ENCODE data around the gene MYO1C.

MYO1C gene

DNA sequence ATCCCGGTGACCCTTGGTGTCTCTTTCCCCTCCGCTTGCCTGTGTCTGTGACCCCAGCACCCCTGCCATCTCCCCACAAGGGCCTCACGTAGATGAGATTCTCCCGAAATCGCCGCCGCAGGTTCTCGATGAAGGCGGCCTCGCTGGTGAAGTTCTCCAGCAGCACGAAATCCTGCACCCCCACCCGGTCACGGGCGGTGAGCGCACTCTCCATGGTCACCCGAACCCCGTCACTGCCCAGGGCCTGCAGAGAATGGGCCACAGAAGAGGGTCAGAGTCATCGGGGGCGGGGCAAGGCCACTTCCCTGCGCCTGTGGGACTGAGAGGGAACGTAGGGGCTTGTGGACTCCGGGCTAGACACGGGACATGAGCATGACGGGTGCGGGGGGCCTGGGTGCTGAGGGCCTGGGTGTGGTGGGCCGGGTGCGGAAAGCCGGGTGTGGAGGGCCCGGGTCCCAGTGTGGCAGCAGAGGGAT is 8.4 kb downstream of the MYO1C start:
- no peak for DNase-seq

DNA sequence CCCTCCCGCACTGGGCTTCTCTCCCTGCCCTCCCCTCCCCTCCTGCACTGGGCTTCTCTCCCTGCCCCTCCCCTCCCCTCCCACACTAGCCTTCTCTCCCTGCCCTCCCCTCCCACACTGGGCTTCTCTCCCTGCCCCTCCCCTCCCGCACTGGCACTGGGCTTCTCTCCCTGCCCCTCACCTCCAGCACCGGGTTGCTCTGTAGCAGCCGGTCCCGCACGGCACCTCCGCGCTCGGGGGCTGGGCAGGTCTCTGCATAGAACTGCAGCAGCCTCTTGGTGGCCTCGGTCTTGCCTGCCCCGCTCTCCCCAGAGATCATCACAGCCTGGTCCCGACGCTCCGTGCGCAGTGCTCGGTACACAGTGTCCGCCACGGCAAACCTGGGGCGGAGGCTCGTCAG is 9.8 kb downstream of the MYO1C start:
- DNase-seq = no peak

DNA sequence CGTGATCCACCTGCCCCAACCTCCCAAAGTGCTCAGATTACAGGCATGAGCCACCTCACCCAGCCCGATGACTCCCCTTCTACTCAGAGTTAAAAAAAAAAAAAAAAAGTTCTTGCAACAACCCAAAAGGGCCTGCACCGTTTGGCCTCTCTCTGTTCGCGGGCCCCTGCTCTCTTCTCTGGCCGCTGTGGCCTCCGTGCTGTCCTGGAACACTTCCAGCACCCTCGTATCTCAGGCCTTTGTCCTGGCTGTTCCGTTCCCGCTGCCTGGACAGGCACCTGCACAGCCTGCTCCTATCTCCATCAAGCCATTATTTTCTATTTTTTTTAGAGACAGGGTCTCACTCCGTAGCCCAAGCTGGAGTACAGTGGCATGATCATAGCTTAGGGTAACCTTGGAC is 10.8 kb downstream of the MYO1C start:
- DNase-seq = no peak

DNA sequence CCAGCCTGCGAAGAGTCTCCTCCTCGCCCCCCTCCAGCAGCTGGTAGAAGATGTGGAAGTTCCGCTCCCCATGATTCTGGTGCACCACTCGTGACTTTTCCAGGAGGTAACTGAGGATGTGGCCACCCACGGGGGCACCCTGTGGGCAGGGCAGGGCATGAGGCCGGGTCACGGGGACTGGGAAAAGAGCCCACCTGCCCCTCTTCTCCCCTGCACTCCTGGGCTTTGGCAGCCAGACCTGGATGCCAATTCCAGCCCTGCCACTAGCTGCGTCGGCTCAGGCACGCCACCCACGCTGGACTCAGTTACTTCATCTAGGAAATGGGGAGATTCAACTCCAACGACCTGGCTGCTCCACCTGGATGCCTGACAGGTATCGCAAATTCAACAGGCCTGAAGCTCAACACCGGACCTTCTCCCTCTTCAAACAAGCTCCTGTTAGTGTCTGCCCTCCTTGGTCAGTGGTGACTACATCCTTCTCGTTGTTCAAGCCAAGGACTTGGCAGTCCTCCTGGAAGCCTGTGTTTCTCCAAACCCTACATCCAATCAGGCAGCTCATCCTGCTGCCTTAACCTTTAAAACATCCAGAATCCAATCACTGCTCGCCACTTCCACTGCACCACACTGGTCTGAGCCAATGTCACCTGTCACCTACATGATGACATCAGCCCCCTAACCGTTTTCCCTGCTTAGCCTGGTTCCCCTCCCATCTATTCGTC is 11.6 kb downstream of the MYO1C start:
- DNase-seq = no peak

DNA sequence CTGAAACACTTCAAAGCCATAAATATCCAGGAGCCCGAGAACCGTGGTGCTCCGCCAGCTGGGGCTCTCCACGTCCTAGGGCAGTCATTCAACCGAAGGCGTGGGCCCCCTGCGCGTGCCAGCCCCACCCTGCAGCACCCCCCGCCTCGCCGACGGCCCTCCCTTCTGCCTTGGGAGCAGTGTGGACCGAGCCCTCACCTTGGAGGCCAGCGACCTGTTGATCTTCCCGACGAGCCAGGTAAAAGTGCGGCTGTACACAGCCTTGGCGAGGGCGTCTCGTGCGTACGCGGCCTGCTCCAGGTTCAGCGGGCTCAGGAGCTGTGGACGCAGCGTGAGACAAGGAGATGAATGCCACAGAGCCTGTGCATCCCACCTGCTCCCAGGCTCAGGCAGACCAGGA is 14.1 kb downstream of the MYO1C start:
- no peak for DNase-seq

DNA sequence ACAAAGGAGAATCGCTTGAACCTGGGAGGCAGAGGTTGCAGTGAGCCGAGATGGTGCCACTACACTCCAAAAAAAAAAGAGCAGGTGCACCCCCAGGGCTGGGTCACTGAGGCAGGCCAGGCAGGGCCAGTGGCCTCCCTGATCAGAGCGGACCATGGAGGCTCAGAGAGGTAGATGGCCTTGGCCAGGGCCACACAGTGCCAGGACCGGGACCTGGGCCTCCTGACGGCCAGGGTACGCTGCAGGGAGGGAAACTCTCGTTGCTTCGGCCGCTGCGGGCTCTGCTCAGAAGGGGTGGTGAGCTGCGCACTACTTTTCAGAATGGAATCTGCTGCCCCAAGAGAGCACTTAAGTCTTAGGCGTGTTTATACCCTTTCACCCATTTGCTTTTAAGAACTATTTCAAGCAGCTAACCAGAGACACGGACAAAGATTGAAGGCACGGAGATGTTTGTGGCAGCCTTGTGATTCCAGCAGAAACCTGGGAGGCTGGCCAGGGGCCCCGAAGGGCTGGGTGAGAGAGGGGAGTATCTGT is 17.1 kb downstream of the MYO1C start:
- DNase-seq = no peak

DNA sequence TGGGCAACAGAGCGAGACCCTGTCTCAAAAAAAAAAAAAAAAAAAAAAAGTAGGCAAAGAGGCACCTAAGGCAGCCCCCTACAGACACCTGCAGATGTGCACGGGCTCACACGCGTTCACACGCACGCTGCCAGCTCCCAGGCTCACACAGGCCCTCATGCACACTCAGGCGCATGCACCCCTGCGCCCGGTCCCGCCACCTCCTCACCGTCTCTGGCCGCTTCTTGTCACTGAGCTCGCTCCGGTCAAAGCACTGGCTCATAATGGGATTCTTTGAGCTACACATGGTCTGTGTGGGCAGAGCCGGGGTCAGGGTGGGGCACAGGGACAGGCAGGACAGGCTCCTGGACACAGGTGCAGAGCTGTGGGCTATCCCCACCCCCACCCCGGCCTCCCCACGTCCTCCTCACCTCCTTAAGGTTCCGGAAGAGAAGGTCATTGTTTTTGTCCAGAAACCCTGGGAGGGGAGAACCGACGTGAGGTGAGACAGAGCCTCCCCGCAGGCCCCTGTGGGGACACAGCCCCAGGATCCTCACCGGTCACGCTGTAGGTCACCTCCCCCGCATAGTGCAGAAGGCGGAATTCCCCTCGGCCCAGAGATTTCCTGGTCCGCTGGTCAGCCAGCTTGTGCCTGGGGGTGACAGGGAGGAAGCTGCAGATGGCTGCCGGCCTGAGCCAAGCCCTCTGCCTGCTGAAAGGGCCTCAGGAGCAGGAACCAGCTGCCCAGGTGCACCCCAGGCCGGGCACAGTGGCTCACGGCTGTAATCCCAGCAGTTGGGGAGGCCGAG is 17.9 kb downstream of the MYO1C start:
- DNase-seq = no peak

DNA sequence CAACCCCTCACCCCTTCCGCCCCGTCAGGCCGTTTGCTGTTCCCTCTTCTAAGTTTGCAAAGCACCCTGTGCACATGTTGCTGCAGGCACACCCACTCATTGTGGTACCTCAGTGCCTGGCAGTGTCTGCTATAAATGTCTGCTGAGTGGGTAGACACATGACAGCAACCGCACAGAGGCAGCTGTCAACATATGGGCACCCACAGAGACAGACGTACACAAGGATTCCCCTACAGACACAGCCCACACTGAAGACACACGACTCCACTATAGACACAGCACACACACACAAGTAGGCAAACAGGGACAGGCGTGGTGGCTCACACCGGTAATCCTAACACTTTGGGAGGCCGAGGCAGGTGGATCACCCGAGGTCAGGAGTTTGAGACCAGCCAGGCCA is 18.6 kb downstream of the MYO1C start:
- DNase-seq = no peak

DNA sequence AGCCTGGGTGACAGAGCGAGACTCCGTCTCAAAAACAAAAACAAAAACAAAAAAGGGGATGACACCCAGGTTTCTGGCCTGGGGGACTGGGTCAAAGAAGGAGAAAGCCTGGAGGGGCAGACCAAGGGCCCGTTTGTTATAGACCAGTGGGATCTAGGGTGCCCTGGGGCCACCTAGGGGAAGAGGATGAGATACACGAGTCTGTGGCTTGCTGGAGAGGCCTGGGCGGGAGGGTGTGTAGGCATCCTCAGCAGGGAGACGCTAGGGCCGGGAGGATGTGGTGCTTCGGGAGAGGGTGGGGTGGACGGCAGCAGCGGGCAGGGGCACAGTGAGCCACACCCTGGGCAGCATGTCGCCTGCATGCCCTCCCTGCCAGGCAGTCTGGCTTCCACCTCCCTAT is 19.3 kb downstream of the MYO1C start:
- DNase-seq = peak in 1 of 2 experiments; percentile 4

DNA sequence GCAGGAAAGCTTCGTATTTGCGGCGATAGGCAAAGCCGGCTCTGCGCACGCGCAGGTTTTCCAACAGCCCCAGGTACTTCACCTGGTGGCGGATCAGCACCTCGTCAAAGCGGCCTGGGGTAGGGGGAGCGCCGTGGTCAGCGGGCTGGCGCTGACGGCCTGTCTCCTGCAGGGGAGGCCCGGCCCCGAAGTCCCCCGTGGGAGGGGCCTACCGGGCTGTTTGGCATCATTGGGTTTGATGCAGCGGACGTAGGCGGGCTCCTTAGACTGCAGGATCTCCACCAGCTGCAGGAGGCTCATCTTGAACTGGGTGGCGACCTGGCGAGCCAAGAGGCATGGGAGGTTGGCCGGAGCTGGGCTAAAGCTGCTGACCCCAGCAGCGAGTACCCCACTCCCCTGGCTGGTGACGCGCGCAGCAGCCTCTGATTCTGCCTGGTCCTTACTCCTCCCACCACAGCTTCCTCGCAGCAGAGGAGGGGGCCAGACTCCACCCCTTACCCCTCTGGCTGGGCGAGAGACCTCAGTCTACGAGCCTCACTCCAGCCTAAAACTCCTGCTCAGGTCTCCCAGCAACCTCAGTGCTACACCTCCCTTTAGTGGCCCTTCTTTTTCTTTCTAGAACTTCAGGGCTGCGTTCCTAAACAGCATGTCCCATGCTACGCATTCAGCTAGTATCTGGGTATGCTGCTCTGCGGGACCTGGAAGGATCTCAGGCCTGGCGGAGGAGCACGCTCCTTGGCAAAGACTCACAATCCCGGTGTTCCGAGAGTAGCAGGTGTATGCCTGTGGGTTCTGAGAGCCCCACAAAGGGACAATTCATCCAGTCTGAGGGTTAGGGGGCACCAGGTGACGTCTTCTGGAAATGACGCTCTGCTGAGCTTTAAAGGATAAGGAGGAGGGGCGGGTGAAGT is 20.3 kb downstream of the MYO1C start:
- DNase-seq = no peak

DNA sequence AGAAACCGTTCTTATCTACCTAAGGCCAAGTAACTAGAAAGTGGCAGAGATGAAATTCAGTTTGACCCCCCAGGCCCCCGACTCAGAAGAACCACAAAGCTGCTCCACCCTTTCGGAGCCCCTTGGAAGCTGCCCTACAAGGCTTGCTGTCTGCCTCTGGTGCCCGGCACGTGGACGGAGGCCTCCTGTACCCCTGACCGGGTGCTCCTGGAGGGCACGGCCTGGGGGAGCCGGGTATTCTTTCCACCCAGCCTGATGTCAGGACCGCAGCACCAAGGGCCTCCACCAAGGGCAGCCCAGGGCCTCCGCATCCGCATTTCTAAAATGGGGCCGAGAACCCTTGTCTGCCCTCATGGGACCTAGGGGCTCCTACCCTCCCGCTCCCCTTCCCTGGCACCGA is 21.0 kb downstream of the MYO1C start:
- DNase-seq = no peak

DNA sequence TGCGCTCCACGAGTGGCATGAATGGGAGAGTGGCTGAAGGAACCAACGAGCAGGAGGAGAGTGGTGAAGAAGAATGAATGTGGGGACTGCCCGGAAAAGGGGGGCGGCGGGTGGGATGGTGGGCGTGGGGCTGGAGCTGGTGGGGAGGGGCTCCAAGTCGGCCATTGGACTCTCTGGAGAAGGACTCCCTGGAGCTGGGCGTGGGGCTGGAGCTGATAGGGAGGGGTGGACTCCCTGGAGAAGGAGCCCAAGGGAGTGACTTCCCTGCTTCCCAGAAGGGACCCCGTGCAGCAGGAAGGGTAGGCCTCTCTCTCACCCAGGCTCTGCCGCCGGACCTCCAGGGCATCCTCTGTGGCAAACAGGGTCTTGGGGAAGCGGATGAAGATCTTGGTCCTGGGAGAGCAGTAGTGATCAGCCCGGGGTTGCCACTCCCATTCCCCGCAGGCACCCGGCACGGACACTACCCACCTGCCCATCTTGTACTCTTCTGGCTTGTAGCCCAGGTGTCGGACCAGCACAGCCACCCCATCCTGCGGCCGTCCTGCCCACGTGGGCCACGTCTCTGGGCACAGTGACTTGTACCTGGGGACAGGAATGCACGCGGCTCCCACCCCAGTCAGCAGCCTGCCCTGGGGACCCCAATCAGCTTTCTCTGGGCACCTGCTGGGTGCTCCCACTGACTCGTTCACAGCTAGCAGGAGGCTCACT is 21.6 kb downstream of the MYO1C start:
- no peak for DNase-seq

DNA sequence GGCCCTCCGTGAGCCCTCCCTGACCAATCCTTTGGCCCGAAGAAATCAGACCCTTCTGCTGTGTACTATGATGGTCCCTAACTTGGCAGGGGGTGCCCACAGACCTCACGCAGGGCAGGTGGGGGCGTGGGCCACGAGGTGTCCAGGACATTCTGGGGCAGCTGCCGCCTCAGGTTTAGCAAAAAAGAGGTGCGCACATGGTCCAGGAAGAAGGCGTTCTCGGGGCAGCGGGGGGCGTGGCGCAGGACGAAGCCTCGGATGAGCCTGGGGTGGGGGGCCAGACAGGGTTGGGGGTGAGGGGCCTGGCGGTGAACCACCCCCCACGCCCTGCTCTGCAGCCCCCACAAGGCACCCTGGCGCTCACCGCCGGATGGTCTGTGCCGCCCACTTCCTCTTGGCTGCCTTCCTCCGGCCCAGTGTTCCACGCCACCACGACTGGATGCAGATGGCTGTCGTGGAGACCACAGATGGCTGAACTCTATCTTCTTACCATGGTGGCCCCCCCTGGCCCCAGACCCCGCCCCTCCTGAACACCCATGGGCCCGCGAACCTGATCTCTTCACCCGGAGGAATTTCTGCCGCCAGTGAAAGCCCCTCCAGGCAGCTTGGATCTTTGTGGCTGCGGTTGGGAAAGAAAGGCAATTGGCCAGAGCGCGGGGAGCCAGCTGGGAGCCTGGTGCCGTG is 22.3 kb downstream of the MYO1C start:
- DNase-seq = no peak

DNA sequence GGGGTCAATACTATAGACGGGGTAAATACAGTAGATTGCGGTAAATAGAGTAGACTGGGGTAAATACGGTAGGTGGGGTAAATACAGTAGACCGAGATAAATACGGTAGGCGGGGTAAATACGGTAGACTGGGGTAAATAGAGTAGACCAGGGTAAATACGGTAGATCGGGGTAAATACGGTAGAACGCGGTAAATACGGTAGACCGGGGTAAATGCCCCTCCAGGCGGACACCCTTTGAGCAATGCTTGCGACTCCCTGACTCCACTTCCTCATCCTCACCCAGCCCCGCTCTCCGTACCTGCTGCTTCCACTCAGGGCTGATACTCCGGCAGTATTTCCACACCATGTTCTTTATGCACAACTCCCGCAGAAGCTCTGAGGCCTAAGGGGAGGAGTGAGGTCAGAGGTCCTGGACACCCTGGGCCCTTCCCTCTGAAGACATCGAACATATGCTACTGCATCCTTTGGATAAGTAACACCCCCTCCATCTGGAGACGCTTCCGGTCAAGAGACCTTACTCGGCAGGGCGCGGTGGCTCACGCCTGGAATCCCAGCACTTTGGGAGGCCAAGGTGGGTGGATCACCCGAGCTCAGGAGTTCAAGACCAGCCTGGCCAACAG is 23.1 kb downstream of the MYO1C start:
- DNase-seq = no peak

DNA sequence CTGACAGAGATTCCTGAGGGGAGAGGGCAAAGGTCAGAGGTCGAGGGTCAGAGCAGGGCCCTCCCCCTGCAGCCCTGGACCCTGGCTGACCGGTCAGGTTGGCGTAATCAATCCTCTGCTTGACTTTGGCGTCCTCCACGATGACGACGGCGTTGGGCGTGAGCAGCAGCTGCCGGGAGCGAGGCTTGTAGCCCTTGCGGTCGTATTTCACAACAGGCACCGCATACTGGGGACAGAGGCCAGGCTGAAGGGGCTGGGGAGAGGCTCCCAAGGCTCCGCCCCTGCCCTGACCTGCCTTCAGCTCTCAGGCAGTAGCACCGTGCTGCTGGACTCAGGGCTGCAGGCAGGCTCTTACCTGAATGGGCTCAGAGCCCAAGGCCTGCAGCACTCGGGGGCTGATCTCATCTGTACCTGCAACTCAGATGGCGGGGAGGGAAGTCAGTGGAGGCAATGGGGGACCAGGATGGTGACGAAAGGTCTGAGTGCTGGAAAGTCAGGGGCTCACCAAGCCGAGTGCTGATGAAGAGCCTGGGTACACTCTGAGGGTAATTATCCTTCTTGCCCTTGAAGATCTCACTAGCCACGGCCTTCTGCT is 24.5 kb downstream of the MYO1C start:
- no peak for DNase-seq

DNA sequence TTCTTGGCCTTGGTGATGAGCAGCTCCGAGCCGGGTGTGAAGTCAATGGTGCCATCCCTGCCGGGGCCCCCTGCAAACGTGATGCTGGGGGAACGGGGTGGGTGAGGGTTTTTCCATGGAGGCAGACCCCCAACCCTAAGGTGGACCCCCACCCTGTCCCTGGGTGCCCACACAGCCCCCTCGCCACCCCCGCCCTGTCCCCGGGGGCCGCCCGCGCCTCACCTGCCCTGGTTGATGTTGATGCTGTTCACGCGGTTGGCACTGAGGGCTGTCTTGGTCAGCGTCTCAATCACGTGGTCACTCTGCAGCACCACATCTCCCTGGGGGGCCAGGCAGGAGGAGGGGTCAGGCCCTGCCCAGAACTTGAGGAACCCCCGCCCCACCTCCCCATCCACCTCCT is 25.2 kb downstream of the MYO1C start:
- DNase-seq = no peak

DNA sequence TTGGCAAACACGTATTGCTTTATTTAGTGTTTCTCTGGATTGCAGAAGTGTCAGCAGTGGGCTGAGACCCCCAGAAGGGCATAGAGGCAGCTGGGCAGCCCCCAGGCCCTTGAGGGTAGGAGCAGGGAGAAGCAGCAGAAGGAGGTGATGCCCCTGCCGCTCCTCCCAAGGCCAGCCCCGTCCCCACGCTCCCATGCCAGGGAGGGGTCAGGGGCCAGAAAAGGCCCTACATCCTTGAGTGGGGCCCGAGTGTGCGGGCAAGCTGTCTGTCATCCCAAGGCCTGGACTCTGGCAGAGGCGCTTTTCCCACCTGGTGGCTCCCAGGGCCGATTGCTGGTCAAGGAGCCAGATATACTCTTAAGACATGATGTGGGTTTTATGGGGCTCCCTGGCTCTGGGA is 28.3 kb downstream of the MYO1C start:
- DNase-seq = no peak

DNA sequence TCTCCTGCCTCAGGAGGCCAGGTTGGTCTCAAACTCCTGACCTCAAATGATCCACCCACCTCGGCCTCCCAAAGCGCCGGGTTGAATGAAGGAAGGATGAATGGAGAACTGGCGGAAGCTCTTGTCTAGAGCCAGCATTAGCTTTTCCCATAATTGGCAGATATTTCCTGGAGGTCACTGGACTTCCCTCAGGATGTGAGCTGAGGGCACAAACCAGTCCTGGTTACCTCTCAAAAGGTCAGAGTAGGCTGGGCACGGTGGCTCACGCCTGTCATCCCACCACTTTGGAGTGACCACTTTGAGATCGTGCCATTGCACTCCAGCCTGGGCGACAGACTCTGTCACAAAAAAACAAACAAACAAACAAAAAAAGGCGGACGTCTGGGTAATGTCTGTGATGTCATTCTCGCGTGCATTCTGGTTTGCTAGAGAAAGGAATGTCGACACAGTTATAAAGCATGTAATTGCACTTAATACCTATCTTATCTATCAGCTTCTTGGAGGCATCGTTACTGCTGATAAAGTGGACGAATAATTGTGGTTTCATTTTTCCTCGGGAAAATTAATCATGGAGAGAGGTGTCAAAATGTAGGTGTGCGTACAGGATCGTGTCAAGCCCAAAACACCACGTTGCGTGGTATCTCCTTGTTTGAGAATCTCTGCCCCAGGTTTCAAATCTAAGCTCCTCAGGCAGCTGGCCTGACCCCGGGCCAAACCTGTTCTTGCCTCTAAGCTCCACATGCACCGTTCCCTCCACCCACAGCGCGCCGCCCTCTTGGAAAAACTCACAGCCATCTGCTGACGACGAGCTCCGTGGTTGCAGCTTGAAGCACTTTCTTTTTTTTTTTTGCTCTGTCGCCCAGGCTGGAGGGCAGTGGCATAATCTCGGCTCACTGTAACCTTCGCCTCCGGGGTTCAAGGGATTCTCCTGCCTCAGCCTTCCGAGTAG is 30.0 kb downstream of the MYO1C start:
- DNase-seq = no peak

DNA sequence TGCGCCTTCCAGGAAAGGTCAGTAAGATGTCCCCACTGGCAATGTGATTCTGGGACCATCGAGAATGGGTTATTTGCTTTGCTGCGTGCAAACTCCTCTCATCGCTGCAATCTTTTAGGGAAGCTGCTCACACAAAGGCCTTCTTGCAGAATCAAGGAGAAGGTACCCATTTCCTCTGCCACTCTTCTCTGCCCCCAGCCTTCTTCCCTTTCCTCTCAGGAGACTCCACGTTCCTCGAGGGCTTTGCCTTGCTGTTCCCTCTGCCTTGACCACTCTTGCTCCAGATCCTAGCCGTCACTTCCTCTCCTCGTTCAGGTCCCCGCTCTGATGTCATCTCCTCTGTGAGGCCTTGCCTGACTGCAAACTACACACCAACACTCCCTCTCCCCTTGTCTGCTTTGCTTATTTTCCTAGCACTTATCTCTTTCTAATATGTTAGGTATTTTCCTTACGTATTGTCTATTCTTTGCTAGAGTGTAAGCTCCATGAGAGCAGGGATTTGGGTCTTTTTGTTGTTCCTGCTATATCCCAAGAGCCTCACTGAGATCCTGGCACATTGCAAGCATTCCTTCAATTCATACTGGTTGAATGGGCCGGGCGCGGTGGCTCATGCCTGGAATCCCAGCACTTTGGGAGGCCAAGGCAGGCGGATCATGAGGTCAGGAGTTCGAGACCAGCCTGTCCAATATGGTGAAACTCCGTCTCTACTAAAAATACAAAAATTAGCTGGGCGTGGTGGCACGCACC is 31.1 kb downstream of the MYO1C start:
- no peak for DNase-seq

Measured in AML-193 (cell line).